ENCODE measurements around the gene HHATL. TPM values are rescaled to one million over a fixed set of nuclear protein-coding genes. Genes with fewer than 3 reads are reported as not detected.

The HHATL gene
- polyA plus RNA-seq, 1 donor from 2014 or later: not detected

Other genes starting within 250 kb of the HHATL start
- gene VIPR1, start 200.2 kb downstream of the HHATL start, polyA plus RNA-seq: 3.1 TPM
- 30.1 TPM for gene SEC22C, start 120.8 kb downstream of the HHATL start, polyA plus RNA-seq
- gene SS18L2, start 111.9 kb downstream of the HHATL start, polyA plus RNA-seq: 145 TPM
- 14.7 TPM for gene NKTR, start 102.1 kb downstream of the HHATL start, polyA plus RNA-seq
- gene ZBTB47, start 49.1 kb downstream of the HHATL start, polyA plus RNA-seq: 0.11 TPM
- not detected for gene KLHL40, start 17.3 kb downstream of the HHATL start, polyA plus RNA-seq
- 1.1 TPM for gene CCDC13, start 70.5 kb upstream of the HHATL start, polyA plus RNA-seq
- 66.7 TPM for gene HIGD1A, start 101.7 kb upstream of the HHATL start, polyA plus RNA-seq
- gene ACKR2, start 106.6 kb upstream of the HHATL start, polyA plus RNA-seq: not detected
- gene CYP8B1, start 173.1 kb upstream of the HHATL start, polyA plus RNA-seq: not detected
- gene ZNF662, start 203.3 kb upstream of the HHATL start, polyA plus RNA-seq: not detected

Measured in IgD-negative memory B cell (primary cell).